NCI-H446 (cell line): Measurements from ENCODE around the gene KIF6.

Source experiments
- DNase-seq, 2 experiments: peaks; one replicate each; lab custom pipeline; 2025; lab: John Stamatoyannopoulos, UW

The KIF6 gene

DNA sequence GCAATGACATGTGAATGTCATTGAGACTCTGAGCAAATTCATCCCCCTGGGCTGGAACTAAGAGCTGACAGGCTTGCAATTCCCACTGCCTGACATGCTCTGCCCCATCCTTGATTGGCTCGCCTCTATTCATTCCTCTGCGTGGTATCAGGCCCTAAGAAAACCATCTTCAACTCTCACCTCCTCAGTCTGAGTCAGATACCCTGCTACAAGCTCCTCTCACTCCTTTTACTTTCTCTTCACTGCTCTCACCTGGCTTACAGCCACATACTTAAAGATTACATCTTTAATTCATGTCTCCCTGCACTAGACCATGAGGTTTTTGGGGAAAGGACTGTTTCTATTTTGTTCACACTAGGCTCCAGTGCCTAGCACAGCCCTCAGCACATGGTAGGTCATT, 131.6 kb downstream of the KIF6 start:
- DNase-seq: no peak

DNA sequence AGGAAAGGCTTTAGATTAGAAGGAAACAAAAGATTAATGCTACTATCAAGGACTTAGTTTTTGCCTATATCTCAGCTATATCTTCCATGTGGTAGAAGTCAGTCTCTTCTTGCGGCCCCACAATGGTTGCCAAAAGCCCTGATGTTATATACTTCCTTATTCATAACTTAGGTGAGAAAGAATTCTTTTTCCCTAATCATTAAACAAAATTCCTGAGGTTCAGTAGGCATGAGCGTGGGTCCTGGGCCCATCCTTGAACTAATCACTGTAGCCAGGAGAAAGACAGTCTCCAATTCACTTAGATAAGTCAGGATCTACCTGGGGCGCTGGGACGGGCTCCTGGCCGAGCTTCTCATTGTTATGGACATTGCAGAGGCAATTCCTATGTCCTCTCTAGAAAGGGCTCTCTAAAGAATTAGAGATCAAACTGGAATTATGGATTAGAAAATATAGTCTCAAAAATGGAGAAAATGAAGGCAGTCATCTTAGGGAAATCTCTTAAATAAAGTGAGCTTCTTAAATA, 134.3 kb downstream of the KIF6 start:
- no peak for DNase-seq

DNA sequence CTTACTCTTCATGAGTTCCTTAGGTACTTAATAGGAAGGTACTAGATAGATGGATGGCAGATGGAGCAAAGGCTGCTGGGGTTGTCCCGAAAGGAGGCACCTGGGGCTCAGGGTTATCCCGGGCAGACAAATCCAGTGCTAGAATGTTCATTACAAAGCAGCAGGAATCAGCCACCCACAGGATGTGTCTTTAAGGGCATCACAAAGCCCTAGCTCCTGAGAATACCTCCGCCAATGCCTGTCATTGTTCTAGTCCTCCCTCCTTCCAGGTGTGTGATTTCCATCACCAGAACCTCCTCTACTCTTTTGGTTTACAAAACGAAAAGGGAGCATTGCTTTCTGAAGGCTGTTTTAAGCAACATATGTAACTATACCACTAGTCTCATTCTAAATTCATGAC, 138.1 kb downstream of the KIF6 start:
- no peak for DNase-seq

DNA sequence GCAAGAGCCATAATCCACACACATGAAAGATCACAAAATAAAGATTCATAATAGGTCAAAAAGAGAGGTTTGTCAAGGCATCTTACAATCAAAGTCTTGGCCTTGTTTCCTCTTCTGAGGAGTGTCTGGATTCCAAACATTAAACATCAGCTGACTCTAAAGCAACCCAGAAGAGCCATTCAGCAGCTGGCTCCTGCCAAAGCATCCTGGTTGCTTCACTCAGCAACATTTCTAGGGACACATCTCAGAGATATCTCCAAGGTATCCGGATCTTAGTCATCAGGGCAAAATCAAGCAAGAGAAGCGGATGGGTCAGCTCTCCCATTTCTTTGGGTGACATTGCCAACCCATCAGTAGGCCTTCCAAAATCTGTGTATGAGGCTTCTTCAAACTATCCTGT, 139.6 kb downstream of the KIF6 start:
- no peak for DNase-seq

DNA sequence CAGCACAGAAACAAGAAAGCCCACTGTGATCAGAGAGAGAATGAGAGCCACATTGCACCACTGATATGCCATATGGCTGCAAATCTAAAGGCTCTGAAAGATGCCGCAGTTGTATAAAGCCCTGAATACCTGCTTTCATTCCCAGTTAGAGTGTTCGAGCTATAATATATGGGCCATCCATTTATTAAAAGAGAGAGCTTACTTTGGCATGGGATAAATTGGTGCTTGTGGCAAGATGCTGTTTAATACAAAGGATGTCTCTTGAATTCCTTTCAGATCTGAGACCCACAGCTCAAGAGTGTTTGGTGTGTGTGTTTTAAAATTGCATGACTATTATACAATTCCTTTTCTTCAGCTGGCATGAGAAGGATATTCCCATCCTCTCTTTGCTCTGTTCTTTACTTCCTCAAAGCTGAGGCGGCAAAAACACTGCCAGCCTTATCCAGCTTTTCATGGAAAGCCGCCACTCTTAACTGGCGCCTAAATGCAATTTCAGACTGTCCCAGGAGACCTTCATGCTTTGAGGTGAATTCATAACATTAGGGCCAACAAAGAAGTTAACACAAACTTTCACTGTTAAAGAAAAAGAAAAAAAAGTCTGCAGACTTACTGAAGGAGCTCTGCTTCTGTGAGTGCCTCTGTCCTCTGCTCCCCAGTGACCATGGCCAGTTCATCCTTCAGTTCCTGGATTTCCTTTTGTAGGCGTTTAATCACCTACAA, 147.6 kb downstream of the KIF6 start:
- DNase-seq: no peak

DNA sequence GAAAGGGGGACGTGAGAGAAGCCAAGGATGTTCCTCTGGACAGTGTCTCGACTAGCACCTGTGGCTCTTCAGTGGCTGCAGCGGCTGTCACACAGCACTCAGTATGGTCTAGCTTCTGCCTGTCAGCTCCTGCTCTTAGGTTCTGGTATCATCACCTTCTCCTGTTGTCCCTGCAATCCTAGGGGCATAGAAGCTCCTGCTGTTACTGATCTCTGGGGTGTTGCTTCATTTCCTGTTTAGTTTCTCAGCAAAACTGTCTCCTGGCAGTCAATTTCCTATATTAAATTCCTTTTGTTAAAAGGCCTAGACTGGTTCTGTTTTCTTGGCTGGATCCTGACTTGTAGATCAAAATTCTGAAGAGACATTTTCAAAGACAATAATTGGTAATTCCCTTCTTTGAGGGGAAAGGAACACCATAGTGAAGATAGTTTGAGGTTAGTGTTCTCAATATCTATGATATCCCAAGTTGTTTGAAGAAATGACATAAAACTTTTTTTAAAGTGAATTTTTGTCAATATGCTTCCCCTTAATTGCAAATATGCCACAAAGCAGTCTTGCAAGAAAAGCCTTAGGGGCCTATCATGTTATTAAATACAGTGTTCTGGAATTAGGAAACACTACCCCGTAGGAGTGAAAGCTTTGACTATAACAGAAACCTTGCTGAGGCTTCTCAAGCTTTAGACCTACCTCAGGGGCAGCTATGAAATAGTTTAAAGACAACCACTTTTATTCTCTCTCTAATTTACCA, 148.5 kb downstream of the KIF6 start:
- no peak for DNase-seq

DNA sequence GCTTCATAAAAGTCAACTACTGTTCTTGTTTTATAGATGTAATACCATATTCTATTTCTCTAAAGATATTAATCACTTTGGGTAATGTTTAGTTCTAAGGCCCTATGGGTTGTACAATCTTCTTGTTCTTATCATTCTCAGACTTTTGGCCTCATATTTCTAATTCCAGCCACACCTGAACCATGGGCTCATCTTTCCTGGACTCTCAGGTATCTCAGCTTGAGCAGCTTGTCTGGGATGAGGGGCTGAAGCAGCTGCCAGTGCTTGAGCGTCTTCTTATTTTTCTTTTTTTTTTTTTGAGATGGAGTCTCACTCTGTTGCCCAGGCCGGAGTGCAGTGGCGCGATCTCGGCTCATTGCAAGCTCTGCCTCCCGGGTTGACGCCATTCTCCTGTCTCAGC, 150.2 kb downstream of the KIF6 start:
- no peak for DNase-seq

DNA sequence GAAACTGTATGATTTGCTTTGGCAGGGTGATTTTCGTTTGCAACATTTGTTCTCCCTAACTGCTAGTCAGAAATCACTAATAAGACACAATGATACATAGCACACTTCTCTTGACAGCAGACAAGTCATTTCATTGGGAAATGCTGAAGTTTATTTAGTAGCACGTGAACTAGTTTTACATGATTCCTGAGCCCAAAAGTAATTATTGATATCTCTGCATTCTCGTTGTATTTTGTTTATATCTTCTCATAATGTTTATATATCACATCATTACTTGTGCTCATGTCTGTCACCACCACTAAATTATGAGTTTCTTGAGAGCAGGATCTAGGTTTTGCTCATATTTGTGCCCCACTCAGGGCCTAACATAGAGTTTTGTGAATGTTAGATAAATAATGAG, 151.7 kb downstream of the KIF6 start:
- peak in 1 of 2 experiments; percentile 36 for DNase-seq

DNA sequence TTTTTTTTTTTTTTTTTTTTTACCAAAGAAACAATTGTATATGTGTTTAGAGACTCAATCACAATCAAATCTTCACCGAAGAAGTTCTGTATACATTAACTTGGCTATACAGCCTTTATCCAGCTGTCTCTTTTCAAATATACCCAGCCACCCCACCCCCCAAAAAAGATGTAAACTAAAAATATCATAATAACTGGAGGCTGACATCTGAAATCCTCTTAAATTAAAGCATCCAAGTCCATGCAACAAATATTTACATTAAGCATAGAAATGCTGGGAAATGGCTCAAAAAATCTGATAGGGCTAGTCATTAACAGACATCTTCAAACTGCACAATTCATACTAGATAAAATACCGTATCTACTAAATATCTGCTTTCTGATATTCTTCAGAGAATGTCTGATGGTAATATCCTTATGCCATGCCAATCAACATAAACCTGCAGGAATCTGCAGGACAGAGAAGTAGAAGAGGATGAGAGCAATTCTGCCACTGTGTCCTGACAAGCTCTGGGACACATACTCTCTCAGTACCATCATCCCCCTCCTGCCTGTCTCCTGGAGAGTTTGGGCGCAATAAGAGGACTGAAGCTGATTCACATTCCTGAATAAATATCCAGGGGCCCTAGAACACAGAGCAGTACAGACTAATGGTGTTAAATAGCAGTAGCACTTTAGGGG, 152.4 kb downstream of the KIF6 start:
- no peak for DNase-seq

DNA sequence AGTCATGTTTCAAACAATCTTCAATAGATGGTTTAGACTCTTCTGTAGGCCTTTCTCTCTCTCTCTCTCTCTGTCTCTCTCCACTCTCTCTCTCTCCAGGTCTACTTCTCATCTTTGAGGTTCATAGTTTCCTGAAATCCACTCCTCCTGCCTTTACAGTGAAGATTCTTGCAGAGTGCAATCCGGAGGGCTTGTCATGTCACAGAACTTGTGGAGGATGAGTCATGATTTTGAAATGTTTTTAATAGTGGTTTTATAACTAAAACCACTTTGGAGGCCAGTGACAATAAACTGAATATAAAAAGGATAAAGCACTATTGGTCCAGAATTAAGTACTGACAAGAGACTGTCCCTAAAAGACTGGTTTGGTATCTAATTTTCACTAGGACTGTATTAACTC, 156.3 kb downstream of the KIF6 start:
- DNase-seq: no peak

DNA sequence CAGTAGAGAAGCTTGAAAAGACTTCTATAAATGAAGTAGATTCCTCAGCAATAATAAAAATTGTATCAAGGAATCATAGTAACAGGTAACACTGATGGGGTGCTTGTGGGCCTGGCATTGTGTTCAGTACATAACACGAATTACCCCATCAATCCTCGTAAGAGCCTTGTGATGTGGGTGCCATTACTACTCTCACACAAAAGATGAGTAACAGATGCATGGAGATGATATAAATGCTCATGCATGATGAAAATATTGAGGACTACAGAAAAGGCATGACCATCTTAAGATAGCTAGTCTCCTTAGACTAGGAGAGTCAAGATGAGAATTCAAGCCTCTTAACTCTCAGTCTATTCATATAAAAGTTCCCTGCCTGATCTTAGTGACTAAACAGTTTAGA, 158.1 kb downstream of the KIF6 start:
- no peak for DNase-seq

DNA sequence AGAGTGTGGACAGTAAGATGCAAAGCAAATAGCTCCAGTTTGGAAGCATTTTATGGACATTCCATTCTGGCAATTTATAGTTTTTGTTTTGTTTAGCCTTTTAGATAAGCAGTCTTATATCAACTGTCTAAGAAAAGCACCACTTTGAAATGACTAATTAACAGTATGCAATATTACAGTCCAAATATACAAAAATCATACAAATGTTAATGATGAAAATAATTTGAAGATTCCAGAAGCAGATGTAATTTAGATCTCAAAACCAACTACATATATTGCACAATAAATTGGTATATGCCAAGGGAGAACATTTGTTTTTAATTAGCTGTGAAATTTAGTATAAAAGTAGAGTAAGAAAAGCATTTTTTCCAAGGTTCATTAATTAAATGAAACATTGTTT, 158.8 kb downstream of the KIF6 start:
- no peak for DNase-seq

DNA sequence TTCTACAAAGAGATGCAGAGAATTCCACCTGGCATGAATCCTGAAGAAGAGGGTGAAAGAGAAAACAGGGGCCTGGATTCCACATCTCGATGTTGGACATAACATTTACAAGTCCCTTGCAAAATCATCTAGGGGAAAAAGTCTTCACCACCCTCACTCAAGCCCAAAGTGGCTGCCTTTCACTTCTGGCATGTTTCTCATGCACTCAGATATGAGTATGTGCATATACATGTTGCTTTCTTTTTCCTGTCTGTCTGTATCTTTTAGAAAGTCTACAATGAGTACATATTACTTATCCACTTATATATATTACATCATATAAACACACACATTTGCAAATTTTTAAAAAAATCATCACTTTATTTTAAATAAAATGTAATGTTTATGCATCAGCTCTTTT, 159.3 kb downstream of the KIF6 start:
- DNase-seq: no peak

DNA sequence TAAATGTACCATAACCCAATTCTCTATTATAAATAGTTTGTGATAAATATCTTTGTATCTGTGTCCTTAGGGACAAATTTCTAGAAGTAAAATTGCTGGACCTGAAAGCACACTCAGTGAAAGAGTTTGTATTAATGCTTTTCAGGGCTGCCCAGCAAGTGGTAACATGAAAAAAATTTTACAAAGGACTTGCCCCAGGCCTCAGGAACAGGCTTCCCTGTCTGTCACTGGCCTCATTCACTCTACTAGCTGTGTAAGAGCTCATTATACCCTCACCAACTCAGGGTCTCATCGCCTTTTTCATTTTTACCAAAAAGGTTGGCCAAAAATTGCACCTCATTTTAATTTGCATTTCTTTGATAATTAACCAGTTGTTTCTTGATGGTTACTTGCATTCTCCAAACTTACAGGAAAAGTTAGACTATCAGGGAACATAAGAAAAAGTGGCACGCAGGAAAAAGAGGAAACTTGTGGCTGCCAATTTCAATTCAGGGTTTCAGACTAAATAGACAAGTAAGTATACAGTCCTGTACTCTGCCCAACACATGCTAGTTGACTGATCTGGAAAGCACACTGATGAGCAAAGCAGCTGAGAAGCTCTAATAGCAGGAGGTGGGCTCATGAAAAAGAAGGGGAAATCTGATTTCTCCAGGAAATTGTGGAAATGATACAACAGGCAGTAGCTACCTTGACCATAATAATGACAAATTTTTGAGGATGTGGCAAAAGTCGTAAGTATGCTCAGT, 161.5 kb downstream of the KIF6 start:
- DNase-seq: no peak

DNA sequence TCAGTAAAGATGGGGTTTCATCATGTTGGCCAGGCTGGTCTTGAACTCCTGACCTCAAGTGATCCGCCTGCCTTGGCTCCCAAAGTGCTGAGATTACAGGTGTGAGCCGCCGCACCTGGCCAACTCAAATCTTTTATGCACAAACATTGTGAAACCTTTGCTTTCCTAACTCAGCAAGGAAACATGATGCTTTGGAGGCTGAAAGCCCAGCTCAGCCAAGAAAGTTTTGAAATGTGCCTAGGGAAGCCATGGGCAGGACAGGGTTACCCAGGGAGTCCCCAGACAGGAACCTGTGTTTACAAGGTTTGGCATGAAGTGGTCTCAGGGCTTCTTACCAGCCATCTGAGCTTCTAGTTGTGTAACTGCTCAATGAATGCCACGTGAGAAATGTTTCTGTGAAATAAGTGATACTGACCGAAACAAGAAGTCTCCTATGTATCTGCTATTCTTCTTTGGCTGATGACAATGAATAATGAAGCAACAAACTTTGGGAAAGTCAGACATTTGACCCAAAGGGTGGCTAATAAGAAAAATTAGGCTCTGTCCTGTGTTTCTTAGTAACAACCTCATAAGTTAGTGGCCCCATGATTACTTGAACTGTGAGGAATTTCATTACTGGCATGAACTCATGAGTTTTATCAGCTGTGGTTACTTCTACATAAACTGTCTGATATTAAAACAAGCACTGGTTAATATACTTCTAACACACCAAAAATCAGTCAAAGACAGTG, 163.5 kb downstream of the KIF6 start:
- DNase-seq: no peak

DNA sequence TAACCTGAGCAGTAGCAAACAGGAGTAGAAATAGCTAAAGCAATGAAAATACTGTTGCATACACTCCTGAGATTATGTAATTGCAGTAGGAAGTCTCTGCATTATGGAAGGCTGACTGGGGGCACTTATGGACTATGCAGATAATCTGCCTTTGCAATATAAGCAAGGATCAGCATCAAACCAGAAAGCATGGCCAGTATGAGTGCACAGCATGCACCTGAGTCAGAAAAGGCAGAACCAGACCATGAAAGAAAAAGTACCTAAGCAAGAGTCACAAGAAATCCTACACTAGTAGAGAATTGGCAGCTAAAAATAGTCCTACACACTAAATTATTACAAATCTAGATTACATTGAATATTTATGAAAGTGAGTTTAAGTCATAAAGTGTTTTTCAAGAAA, 164.3 kb downstream of the KIF6 start:
- DNase-seq: no peak

DNA sequence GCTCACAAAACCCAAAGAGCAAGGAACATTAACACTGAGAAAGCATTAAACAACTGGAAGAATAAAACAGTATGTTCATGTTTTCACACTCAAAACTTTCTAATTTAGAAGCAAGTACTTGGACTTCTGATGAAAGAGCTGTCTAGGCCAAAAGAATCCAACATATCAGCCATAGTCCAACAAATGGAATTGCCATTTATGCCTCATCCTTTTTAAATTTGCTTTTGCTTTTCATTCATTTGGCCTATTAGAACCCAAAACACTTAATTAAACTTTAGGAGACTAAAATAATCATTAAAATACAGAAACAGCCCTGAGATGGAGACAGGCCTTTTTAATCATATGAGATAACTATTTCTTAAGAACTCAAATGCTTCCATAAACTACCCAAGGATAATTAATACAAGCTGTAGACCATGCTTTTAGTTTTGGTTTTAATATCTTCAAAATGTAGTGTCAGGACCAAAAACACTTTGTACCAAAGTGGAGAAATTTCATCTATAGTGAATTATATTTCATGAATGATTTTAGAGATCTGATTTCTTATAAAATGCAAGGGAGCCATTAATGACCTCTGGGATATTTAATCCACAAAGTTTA, 166.5 kb downstream of the KIF6 start:
- no peak for DNase-seq

DNA sequence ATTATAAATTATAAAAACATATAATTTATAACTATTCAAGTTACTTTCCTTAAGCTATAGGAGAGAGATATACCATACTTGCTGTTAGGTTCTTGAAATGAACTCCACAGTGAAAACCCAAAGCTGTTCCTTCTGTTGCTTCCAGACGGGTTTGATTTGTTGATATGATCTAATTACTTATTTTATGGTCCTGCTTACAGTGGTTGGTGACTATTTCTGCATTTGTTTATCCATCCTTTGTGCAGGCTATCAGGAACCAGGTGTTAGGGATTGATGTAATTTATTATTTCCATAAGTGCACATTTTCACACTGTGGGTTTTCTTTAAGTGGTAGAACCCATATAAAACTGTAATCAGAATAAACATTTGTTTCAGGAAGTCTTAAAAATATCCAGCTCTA, 167.1 kb downstream of the KIF6 start:
- no peak for DNase-seq

DNA sequence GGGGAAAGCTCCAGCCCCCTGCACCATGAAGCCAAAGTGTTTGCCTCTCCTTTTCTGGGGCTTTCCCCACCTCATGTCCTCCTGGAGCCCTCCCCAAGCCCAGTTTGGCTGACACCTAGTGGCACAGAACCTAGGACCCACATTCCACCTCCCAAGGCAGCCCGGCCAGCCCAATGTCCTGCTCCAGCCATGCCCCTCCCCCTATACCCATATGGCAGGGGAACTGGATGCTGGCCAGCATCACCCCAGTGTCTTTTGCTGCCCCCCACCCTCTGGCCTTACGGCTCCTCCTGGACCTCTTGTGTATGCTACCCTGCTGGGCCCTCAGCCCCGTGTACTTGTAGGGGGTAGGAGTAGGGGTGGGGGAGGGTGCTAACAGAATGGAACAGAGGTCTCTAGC, 170.1 kb downstream of the KIF6 start:
- DNase-seq: no peak

DNA sequence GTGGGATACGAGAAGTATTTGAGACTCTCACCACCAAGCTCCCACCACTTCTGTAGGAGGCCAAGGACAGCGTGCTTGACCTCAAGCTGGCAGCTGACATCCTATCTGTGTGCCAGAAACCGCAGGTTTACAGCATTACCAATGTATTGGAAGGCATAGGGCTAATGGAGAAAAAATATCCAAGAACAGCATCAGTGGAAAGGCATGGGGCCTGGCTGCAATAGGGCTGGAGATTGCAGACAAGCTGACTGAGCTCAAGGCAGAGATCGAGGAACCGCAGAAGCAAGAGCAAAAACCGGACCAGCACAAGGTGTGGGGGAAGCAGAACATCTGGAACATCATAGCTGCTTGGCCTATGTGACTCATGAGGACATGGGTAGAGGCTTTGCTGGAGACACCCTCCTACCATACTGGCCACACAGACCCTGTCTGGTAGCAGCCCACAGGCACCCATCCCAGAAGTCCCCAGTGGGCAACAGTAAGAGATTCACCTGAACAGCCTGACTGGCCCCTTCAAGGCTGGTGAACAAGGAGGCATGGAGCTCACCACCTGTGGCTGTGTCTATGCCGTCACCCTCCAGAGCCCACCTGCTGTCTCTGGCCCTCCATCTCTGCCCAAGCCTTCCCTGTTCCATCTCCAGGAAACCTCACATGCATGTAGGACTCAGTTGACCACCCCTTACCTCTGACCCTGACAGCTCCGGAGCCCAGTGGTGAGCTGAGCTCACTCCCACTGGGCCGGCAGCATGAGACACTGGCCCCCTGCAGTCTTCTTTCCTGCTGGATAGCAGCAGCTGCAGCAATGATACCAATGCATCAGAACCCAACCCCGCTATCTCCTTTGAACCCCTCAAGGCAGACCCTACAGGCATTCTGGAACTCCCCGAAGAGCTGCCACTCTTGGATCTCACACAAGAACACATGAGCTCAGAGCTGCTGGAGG, 171.1 kb downstream of the KIF6 start:
- DNase-seq: no peak
